IPS-20b (cell line): ENCODE measurements around the gene LONP2.
"Not testable (repeated sequence)": the region's sequence is repeated elsewhere in the genome, so short reads cannot be mapped to it uniquely, and the experiment has no call there.

ENCODE experiments used
- H3K27ac ChIP-seq: one replicate; pipeline ENCODE4 v1.5.1; 2013; ENCODE audit warnings: low read length
- H3K27me3 ChIP-seq: 2 replicates; pipeline ENCODE4 v1.6.1; 2013; ENCODE audit warnings: mild to moderate bottlenecking, low read length, inconsistent platforms; ENCODE audit not compliant: insufficient read depth
- H3K36me3 ChIP-seq: 2 replicates; pipeline ENCODE4 v1.6.1; 2013; ENCODE audit warnings: low read depth, mild to moderate bottlenecking, inconsistent platforms, low read length, moderate library complexity; ENCODE audit not compliant: insufficient read depth
- H3K4me1 ChIP-seq: 2 replicates; pipeline ENCODE4 v1.6.1; 2013; ENCODE audit warnings: mild to moderate bottlenecking, control low read depth, inconsistent platforms, low read length, moderate library complexity; ENCODE audit not compliant: insufficient read depth
- H3K4me3 ChIP-seq: 2 replicates; pipeline ENCODE4 v1.5.1; 2013; ENCODE audit warnings: mild to moderate bottlenecking, low read length, inconsistent platforms
- H3K9ac ChIP-seq: 2 replicates; pipeline ENCODE4 v1.6.1; 2013; ENCODE audit warnings: low read depth, mild to moderate bottlenecking, inconsistent platforms, low read length, moderate library complexity
- H3K9me3 ChIP-seq: 2 replicates; pipeline ENCODE4 v1.6.1; 2013; ENCODE audit warnings: mild to moderate bottlenecking, low read depth, low read length, inconsistent platforms; ENCODE audit not compliant: insufficient read depth

Gene LONP2

GRCh38 chr16:48347980-48348379 lies 103.9 kb downstream of the LONP2 start:
- Histone ChIP-seq H3K4me1 (no peaks in the 10 kb centered on the region), H3K36me3 (peaks cover 39% of the 10 kb centered on the region), H3K9ac (no peak overlapping the region), H3K4me3 (no peak overlapping the region), H3K27me3 (no peaks in the 10 kb centered on the region), H3K27ac (no peak overlapping the region), H3K9me3 (no peaks in the 10 kb centered on the region)

GRCh38 chr16:48350736-48351135 lies 106.6 kb downstream of the LONP2 start:
- no peaks in the 10 kb centered on the region; the same call in 1 of the 2 replicates for H3K4me1 ChIP-seq
- H3K27ac ChIP-seq = no peak overlapping the region
- H3K27me3 ChIP-seq = no peaks in the 10 kb centered on the region
- H3K9me3 ChIP-seq = no peaks in the 10 kb centered on the region
- peaks cover 39% of the 10 kb centered on the region for H3K36me3 ChIP-seq
- no peak overlapping the region for H3K9ac ChIP-seq
- H3K4me3 ChIP-seq = no peak overlapping the region

- no peaks in the 10 kb centered on the region; the same call in 1 of the 2 replicates for H3K4me1 ChIP-seq
- H3K27ac ChIP-seq = no peak overlapping the region
- H3K27me3 ChIP-seq = no peaks in the 10 kb centered on the region
- no peaks in the 10 kb centered on the region for H3K9me3 ChIP-seq
- H3K9ac ChIP-seq = no peak overlapping the region
- no peak overlapping the region for H3K4me3 ChIP-seq
- H3K36me3 ChIP-seq = peaks cover 41% of the 10 kb centered on the region
Measured at GRCh38 chr16:48352648-48353390, 108.7 kb downstream of the LONP2 start.

GRCh38 chr16:48353565-48354163 lies 109.6 kb downstream of the LONP2 start:
- Histone ChIP-seq H3K27me3 (no peaks in the 10 kb centered on the region), H3K9me3 (no peaks in the 10 kb centered on the region), H3K36me3 (peaks cover 39% of the 10 kb centered on the region), H3K9ac (no peak overlapping the region), H3K4me1 (no peaks in the 10 kb centered on the region; the same call in 1 of the 2 replicates), H3K27ac (no peak overlapping the region), H3K4me3 (no peak overlapping the region)

- H3K4me1 ChIP-seq, H3K27me3 ChIP-seq, H3K4me3 ChIP-seq, H3K9me3 ChIP-seq, H3K27ac ChIP-seq, H3K9ac ChIP-seq: not testable (repeated sequence)
- peaks cover 40% of the 10 kb centered on the region for H3K36me3 ChIP-seq
Measured at GRCh38 chr16:48354385-48354784, 110.3 kb downstream of the LONP2 start.

- Histone ChIP-seq H3K27ac (no peak overlapping the region), H3K4me1 (no peaks in the 10 kb centered on the region; the same call in 1 of the 2 replicates), H3K36me3 (peaks cover 39% of the 10 kb centered on the region), H3K4me3 (no peak overlapping the region), H3K9me3 (no peaks in the 10 kb centered on the region), H3K27me3 (no peaks in the 10 kb centered on the region), H3K9ac (no peak overlapping the region)
Measured at GRCh38 chr16:48354877-48355855, 111.1 kb downstream of the LONP2 start.

DNA sequence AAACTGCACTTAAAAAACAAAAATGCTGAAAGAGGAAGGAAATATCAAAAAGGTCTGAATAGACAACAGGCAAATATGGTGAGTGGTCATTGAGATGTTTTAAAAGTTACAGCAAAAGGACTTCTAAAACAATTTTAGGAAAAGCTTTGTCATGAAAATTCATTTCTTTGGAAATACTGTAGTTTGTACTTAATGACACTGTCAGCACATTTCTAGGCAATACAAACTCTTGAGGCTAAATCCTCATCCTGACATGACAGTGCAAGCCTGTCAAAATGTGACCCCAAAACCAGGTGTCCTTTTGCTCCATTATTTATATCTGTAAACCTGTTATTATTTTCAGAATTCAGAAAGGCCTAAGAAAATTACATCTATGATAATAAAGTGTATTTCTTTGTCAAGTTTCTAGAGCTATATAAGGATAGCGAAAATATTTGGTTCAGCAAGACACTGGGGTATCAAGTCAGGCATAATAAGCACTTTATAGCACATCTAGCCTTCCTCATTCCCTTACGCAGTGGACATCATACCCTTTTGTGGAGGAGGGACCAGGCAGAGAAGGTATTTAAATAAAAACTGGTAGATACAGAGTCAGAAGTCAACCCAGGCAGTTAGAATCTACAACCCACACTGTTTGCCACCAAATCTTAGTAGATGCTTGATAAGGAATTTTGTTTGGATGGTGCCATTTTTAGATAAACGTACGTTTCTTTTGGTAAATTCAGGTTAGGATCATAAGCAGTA lies 112.7 kb downstream of the LONP2 start:
- Histone ChIP-seq H3K4me1 (no peaks in the 10 kb centered on the region; the same call in 1 of the 2 replicates), H3K27ac (no peak overlapping the region), H3K27me3 (no peaks in the 10 kb centered on the region), H3K36me3 (peaks cover 33% of the 10 kb centered on the region), H3K9ac (no peak overlapping the region), H3K4me3 (no peak overlapping the region), H3K9me3 (no peaks in the 10 kb centered on the region)

DNA sequence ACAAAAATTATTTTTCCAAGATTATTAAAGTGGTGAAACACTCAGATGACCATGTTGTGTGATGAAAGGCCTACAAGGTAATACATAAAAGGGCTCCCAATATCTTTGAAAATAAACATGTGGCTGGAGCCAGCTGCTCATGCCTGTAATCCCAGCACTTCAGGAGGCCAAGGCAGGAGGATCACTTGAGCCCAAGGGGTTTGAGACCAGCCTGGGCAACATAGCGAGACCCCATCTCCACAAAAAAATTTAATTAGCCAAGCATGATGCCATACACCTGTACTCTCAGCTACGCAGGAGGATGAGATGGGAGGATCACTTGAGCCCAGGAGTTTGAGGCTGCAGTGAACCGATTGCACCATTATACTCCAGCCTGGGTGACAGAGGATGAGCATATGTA lies 114.3 kb downstream of the LONP2 start:
- Histone ChIP-seq H3K36me3 (peaks cover 28% of the 10 kb centered on the region), H3K4me3 (no peak overlapping the region), H3K27ac (no peak overlapping the region), H3K9ac (no peak overlapping the region), H3K27me3 (no peaks in the 10 kb centered on the region), H3K9me3 (no peaks in the 10 kb centered on the region), H3K4me1 (no peaks in the 10 kb centered on the region; the same call in 1 of the 2 replicates)

- Histone ChIP-seq H3K4me3 (no peak overlapping the region), H3K27ac (no peak overlapping the region), H3K9ac (no peak overlapping the region), H3K27me3 (no peaks in the 10 kb centered on the region), H3K36me3 (peaks cover 28% of the 10 kb centered on the region), H3K9me3 (no peaks in the 10 kb centered on the region), H3K4me1 (0 out of 2 replicates have a peak, but pooled peaks cover 5% of the 10 kb centered on the region)
Measured at GRCh38 chr16:48359983-48360382, 115.9 kb downstream of the LONP2 start.

DNA sequence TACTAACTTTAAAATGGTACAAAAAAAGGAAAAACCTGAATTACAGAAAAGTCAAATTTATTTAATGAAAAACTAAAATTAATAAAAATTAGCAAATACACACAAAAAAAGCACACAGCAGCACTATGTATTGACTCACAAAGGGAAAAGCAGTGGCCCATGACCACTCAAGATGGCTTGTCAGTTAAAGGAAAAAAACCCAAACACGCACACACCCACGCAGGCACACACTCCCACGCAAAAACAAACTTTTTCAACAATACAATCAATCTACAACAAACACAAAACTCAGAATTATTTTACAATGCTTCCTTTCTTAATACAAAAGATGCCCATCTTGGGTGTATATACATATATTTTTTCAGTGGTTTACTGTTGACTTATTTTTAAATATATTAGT lies 116.9 kb downstream of the LONP2 start:
- Histone ChIP-seq H3K4me3 (no peak overlapping the region), H3K9ac (no peak overlapping the region), H3K36me3 (peaks cover 28% of the 10 kb centered on the region), H3K9me3 (no peaks in the 10 kb centered on the region), H3K27me3 (no peaks in the 10 kb centered on the region), H3K4me1 (peaks cover 10% of the 10 kb centered on the region; the same call in 1 of the 2 replicates), H3K27ac (no peak overlapping the region)
